H1 (cell line): ENCODE data around the gene RSF1. TPM values are rescaled to one million over a fixed set of nuclear protein-coding genes. Genes with fewer than 3 reads are reported as not detected.
A peak's percentile ranks its signal among the peaks of the same experiment; 100 is the strongest.

Source experiments
- CEBPB ChIP-seq: IDR thresholded peaks from 2 replicates; pipeline ENCODE4 v1.6.1; 2012; ENCODE audit warnings: low read depth, low read length
- CHD2 ChIP-seq: IDR thresholded peaks from 2 replicates; pipeline ENCODE4 v1.6.1; 2012; ENCODE audit warnings: low read length, improper control_type of control experiment
- EP300 ChIP-seq, 2 experiments: IDR thresholded peaks; 1 replicate in 1 of 2; 2 replicates in 1 of 2; pipeline ENCODE4 v1.6.1; 2011 to 2012; ENCODE audit warnings: low read depth in 2 of 2, low read length in 2 of 2, mild to moderate bottlenecking in 2 of 2, borderline replicate concordance in 1 of 2, inconsistent platforms in 1 of 2, moderate library complexity in 1 of 2
- JUND ChIP-seq: IDR thresholded peaks from 2 replicates; pipeline ENCODE4 v1.6.1; 2011; ENCODE audit warnings: mild to moderate bottlenecking, improper control_type of control experiment, low read length
- SAP30 ChIP-seq: fragments of 300-600 bp; sonication (generic); IDR thresholded peaks from 2 replicates; pipeline ENCODE4 v1.7.1; 2012; ENCODE audit warnings: low read length, moderate library complexity, mild to moderate bottlenecking, inconsistent platforms; ENCODE audit not compliant: insufficient read depth, insufficient replicate concordance
- SP4 ChIP-seq: IDR thresholded peaks from 2 replicates; pipeline ENCODE4 v1.6.1; 2012; ENCODE audit warnings: low read length, inconsistent platforms
- polyA plus RNA-seq, 7 experiments: library from polyadenylated mRNA; depleted of rRNA in 3 of 7; stranded (reverse) in 5 of 7; unstranded in 2 of 7; fragments of >200 nt in 5 of 7; fragments of 200-250 nt in 2 of 7; gene quantifications; 1 replicate in 5 of 7; 2 replicates in 1 of 7; 4 replicates in 1 of 7; pipeline versions ENCODE4 v1.2.1 to v1.2.3, GENCODE V29; 2011 to 2013; ENCODE audit warnings: missing spikeins in 2 of 7, mixed read lengths in 2 of 7
- total RNA-seq: library from RNA; stranded (reverse); fragmentation: NEBNext Ultra II Directional; extraction: Animal tissue kit (Norgen Biotek cat#: 25700); gene quantifications from 2 replicates; pipeline ENCODE4 v1.2.1, GENCODE V29; 2021
- TF ChIP-seq, protein P1 (sequence below): fragments of 300-600 bp; sonication (generic); IDR thresholded peaks from 2 replicates; pipeline ENCODE4 v1.7.1; 2012; ENCODE audit warnings: low read length, moderate library complexity, mild to moderate bottlenecking, inconsistent platforms; ENCODE audit not compliant: insufficient replicate concordance
- TF ChIP-seq, protein P2 (sequence below): IDR thresholded peaks from 2 replicates; pipeline ENCODE4 v1.6.1; 2012; ENCODE audit warnings: low read length, inconsistent platforms
- TF ChIP-seq, protein P3 (sequence below): IDR thresholded peaks from 2 replicates; pipeline ENCODE4 v1.6.1; 2012; ENCODE audit warnings: inconsistent platforms

Gene RSF1
- total and polyA plus RNA-seq, 2 of the 8 experiments (the other 6 are each of a cell fraction or from before 2014, with no cell fraction given) = 17.8 to 87.9 TPM

DNA sequence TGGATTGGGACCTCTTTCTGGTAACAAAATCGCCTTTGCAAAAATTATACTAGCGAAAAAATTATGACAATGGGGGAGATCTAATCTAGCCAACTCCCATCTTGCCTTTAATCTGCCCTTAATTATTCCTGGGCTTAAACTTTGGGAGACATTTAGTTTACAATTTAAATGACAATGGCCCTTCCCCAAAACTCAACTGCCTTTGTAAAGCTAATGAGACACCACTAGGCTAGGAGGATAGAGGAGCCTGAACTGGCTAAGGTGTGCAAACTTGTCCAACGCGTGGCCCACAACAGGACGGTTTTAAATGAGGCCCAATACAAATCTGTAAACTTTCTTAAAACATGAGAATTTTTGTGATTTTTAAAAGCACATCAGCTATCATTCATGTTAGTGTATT is 67.3 kb downstream of the RSF1 start (continued):
- TF ChIP-seq, protein P1, sequence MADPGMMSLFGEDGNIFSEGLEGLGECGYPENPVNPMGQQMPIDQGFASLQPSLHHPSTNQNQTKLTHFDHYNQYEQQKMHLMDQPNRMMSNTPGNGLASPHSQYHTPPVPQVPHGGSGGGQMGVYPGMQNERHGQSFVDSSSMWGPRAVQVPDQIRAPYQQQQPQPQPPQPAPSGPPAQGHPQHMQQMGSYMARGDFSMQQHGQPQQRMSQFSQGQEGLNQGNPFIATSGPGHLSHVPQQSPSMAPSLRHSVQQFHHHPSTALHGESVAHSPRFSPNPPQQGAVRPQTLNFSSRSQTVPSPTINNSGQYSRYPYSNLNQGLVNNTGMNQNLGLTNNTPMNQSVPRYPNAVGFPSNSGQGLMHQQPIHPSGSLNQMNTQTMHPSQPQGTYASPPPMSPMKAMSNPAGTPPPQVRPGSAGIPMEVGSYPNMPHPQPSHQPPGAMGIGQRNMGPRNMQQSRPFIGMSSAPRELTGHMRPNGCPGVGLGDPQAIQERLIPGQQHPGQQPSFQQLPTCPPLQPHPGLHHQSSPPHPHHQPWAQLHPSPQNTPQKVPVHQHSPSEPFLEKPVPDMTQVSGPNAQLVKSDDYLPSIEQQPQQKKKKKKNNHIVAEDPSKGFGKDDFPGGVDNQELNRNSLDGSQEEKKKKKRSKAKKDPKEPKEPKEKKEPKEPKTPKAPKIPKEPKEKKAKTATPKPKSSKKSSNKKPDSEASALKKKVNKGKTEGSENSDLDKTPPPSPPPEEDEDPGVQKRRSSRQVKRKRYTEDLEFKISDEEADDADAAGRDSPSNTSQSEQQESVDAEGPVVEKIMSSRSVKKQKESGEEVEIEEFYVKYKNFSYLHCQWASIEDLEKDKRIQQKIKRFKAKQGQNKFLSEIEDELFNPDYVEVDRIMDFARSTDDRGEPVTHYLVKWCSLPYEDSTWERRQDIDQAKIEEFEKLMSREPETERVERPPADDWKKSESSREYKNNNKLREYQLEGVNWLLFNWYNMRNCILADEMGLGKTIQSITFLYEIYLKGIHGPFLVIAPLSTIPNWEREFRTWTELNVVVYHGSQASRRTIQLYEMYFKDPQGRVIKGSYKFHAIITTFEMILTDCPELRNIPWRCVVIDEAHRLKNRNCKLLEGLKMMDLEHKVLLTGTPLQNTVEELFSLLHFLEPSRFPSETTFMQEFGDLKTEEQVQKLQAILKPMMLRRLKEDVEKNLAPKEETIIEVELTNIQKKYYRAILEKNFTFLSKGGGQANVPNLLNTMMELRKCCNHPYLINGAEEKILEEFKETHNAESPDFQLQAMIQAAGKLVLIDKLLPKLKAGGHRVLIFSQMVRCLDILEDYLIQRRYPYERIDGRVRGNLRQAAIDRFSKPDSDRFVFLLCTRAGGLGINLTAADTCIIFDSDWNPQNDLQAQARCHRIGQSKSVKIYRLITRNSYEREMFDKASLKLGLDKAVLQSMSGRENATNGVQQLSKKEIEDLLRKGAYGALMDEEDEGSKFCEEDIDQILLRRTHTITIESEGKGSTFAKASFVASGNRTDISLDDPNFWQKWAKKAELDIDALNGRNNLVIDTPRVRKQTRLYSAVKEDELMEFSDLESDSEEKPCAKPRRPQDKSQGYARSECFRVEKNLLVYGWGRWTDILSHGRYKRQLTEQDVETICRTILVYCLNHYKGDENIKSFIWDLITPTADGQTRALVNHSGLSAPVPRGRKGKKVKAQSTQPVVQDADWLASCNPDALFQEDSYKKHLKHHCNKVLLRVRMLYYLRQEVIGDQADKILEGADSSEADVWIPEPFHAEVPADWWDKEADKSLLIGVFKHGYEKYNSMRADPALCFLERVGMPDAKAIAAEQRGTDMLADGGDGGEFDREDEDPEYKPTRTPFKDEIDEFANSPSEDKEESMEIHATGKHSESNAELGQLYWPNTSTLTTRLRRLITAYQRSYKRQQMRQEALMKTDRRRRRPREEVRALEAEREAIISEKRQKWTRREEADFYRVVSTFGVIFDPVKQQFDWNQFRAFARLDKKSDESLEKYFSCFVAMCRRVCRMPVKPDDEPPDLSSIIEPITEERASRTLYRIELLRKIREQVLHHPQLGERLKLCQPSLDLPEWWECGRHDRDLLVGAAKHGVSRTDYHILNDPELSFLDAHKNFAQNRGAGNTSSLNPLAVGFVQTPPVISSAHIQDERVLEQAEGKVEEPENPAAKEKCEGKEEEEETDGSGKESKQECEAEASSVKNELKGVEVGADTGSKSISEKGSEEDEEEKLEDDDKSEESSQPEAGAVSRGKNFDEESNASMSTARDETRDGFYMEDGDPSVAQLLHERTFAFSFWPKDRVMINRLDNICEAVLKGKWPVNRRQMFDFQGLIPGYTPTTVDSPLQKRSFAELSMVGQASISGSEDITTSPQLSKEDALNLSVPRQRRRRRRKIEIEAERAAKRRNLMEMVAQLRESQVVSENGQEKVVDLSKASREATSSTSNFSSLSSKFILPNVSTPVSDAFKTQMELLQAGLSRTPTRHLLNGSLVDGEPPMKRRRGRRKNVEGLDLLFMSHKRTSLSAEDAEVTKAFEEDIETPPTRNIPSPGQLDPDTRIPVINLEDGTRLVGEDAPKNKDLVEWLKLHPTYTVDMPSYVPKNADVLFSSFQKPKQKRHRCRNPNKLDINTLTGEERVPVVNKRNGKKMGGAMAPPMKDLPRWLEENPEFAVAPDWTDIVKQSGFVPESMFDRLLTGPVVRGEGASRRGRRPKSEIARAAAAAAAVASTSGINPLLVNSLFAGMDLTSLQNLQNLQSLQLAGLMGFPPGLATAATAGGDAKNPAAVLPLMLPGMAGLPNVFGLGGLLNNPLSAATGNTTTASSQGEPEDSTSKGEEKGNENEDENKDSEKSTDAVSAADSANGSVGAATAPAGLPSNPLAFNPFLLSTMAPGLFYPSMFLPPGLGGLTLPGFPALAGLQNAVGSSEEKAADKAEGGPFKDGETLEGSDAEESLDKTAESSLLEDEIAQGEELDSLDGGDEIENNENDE = no peak
- TF ChIP-seq SAP30 (no peak), CEBPB (no peak), CHD2 (no peak), EP300 (IDR thresholded peaks at IDR 0.05; ENCODE audit: borderline replicate concordance in 1 of 2, low read depth in 2 of 2, low read length in 2 of 2) (no peak), JUND (no peak), SP4 (no peak)
- TF ChIP-seq, protein P2, sequence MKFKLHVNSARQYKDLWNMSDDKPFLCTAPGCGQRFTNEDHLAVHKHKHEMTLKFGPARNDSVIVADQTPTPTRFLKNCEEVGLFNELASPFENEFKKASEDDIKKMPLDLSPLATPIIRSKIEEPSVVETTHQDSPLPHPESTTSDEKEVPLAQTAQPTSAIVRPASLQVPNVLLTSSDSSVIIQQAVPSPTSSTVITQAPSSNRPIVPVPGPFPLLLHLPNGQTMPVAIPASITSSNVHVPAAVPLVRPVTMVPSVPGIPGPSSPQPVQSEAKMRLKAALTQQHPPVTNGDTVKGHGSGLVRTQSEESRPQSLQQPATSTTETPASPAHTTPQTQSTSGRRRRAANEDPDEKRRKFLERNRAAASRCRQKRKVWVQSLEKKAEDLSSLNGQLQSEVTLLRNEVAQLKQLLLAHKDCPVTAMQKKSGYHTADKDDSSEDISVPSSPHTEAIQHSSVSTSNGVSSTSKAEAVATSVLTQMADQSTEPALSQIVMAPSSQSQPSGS = no peak
- TF ChIP-seq, protein P3, sequence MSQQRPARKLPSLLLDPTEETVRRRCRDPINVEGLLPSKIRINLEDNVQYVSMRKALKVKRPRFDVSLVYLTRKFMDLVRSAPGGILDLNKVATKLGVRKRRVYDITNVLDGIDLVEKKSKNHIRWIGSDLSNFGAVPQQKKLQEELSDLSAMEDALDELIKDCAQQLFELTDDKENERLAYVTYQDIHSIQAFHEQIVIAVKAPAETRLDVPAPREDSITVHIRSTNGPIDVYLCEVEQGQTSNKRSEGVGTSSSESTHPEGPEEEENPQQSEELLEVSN = peak; percentile 23; the same call in 1 of the 2 replicates
